Stimulated activated CD4-positive, alpha-beta T cell treated with anti-CD3 and anti-CD28 coated beads, Interleukin-2, amount 100 ng/mL, for 4 hours (primary cell): ENCODE data around the gene PSENEN.

Experiments used
- DNase-seq: peaks from one replicate; pipeline ENCODE4 v3.0.0-alpha.2; 2020; ENCODE audit warnings: low read depth

The PSENEN gene, protein sequence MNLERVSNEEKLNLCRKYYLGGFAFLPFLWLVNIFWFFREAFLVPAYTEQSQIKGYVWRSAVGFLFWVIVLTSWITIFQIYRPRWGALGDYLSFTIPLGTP

DNA sequence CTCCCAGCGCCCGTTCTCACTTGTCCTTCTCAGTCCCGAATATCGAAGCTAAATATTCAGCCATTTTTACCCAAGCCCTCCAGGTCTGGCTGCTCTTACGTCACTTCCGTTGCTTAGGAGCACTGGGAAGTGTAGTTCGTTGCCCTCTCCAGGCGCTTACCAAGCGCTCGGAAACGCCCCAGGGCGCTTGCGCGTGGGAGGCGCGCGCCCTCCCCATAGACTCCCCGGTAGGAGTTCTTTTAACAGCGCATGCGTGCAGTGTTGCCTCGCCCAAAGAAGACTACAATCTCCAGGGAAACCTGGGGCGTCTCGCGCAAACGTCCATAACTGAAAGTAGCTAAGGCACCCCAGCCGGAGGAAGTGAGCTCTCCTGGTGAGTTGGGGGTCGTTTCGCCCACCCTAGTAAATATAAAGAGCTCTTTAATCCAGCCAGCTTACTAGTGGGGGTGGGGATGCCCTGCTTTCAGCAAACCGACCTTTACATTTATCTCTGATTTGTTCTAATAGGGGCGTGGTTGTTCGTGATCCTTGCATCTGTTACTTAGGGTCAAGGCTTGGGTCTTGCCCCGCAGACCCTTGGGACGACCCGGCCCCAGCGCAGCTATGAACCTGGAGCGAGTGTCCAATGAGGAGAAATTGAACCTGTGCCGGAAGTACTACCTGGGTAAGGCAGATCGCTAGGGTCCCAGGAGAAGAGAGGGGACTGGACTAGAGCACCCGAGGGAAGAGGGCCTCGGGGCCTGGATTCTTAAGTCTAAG is at the start of gene PSENEN, which contains the start of gene U2AF1L4:
PSENEN (plus strand) TSS at position 324 of the 759 bp plus-strand sequence; CDS start at position 604, 280 bp downstream.
U2AF1L4 (minus strand) TSS at position 91 of the 759 bp plus-strand sequence; CDS start at position 64, 27 bp downstream.
- DNase-seq, result peak; percentile 95

DNA sequence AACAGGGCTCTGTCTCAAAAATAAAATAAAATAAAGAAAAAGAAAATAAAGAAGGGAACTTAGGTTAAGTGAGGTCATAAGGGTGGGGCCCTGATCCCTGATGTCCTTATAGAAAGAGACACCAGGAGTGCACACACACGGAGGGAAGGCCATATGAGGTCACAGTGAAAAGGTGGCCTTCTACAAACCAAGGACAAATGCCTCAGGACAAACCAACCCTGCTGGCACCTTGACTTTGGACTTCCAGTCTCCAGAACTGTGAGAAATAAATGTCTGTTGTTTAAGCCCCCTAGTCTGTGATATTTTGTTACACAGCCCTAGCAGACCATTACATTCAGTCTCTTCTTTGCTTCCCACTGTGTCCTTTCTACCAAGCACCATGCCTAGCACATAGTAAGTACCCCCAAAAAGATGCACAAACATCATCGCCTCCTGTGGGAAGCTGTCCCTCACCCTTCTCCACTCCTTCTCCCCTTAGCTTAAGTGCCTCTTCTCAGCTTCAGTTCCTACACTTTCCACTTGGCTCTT is 49.5 kb upstream of the PSENEN start:
- no peak for DNase-seq

DNA sequence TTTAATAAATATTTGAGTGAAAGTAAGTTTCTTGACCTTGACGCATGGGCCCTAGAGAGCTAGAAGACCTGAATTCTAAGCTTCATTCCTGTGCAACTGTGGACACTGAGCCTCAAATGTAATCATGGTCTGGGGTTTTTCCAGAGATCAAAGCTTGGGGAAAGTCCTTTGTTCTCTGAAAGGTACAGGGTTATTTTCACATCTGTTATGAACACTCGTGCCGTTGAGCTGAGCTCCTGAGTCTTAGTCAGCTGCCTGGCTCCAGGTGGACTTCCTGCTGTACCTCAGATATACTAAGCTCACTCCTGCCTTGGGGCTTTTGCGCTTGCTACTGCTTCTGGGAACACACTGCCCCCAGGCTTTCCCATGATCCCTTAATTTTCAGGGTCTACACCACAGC is 48.6 kb upstream of the PSENEN start:
- DNase-seq, result no peak

DNA sequence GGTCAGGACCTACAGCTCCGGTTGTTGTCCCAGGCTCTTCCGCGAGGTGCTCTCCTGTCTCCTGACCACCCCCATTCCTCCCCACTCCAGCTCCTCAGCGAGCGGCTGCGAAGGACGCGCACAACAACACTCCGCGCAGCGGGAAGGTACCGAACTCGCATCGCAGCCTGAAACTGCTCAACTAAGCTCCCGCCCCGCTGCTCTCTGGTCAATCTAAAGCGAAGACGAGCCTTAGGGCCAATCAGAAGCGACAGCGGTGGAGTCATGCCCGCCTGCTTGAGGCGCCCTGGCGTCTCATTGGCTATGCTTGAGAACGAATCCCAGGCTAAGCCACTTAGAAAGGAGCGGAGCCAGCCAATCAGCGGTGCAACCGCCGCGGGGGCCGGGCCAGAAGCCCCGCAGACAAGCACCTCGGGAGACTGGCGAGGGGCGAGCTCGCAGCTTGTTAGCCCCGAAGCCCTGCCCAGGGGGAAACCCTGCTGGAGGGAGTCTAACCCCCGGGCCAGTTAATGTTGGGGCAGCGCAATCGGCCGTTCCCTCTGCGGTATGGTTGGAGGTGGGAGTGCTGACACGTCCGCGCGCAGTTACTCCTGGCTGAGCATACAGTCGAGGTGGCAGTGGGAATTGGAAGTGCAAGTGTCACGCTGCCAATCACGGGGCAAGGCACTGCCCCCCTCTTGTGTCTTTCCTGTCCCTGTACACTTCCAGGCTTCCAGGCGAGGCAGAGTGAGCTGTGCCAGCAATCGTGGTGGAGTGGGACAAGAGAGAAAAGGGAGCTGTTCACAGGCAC is 43.0 kb upstream of the PSENEN start:
- peak; percentile 92 for DNase-seq

DNA sequence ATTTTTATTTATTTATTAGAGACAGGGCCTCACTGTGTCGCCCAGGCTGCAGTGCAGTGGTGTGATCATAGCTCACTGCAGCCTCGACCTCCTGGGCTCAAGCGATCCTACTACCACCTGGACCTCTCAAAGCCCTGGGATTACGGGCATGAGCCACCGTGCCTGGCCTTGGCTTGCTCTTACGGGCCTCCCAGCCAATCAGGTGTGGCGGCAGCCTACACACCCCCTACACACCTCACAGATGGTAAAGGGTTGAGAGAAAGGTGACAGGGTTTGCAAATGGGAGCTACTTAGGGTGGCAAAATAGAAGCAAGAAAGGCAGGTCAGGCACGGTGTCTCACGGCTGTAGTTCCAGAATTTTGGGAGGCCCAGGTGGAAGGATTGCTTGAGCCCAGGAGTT is 42.1 kb upstream of the PSENEN start:
- DNase-seq, result no peak

DNA sequence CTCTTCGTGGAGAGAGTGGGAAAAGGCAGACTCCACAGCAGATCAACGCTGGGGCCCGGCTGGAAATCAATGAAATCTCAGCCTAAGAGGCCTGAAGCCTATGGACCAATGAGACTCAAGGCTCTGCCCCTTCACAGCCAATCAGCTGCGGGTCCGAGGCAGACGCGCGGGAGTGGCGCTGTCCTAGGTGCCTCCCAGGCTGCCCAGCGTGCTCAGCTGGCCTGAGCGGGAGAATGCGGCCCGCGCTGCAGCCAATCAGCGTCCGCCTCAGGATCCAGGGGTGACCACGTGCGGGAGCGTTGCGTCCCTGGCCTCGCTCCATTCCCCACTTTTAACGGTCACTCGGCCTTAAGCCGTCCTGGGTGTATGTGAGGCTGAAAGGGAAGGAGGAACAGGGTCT is 41.2 kb upstream of the PSENEN start, which contains the start of gene ZBTB32:
ZBTB32 (plus strand) TSS at position 341 of the 400 bp plus-strand sequence. CDS start 10,069 bp downstream, outside the sequence.
- no peak for DNase-seq

DNA sequence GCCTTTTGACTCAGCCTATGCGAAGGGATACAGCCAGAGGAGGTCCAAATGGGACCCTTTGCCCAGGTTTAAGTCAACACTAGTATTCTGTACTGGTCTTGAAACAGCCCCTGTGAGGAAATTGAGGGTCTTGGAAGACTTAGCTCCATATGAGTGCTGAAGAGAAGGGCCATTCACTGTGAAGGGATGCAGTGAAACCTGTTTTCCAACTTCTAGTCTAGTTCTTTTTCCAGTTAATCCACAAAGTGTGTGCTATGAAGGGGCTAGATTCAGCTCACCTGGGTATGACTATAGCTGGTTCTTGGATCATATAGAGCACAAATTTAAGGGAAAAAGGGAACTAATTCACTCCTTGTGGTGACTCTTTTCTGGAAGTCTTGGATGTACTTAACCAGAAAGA is 37.1 kb upstream of the PSENEN start:
- DNase-seq, result no peak

DNA sequence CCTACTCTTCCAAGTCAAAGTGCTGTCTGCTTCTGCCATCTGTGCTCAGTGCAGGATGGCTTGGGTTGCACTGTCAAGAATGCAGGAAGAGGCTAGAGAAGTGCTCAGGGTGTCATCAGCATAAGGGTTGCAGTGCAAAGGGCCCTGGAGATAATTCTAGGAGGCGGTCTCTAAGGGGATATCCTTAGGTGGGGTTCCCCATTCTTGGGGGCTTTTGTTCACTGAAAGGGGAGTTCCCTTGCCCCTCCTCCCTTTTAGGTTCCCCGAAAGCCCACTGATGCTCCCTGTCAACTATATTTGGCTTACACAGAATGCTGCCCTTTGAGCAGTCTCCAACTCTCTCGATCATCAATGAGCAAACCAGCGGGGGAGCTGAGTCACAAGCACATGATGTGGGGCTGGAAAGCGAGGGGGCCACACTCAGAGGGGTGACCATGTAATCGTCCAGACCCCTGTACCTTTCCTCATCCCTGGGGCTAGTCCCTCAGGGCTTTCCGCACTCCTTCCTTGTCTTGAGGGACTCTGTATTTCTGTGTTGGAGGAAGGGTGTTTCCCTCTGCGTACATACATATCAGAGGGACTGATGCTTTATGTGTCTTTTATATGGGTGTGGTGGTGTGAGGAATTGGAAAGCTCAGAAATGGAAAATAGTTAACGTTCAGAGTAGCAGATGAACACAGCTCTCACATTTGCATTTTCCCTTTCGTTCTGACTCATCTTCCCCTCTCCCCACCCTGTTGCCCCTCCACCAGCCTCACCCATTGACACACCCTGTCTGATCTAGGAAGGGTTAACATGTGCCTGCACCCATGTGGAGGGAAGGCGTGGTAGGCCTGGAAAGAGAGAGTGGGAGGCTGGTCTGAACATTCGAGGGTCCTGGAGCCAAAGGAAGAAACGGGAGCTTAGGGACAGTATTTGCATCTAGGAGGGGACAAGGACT is 34.4 kb upstream of the PSENEN start:
- peak; percentile 60 for DNase-seq

DNA sequence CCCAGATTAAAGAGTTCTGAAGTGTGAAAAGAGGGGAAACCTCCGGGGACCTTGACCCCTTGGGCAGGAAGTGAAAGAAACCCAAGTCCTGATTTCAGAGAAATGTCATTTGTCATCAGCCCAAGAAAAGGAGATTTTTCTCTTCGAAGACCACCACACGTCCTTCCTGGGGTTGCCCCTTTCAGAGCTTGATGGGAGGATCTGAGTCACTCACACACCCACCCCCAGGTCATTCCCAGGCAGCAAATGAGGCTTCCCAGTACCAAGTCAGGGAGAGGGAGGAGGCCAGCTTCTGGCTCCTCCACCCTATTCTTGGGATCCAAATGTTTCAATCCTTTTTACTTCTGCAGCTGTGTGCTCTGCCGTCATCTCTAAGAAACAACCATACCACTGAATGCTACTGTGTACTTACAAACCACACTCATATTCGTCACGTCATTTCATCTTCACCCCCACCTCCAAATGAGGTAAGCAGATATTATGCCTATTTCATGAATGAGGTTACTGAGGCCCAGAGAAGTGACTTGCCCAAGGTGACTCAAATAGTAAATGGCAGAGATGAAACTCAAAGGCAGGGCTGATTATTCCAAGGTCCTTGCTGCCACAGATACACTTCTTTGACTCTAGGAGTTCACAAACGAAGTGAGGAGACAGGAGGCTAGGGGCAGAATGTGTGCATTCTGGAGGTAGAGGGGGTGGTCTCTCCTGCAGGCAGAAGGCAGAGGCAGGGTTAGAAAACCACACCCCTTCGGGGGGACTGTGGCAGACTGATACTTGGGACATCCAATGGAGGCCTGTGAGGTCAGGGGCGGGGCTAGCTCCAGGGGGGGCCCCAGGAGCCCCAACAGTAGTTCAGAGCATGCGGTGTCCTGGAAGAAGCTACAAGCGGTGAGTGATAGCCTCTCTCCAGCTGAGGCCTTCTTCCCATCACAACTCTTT is 32.6 kb upstream of the PSENEN start:
- DNase-seq, result peak; percentile 49

DNA sequence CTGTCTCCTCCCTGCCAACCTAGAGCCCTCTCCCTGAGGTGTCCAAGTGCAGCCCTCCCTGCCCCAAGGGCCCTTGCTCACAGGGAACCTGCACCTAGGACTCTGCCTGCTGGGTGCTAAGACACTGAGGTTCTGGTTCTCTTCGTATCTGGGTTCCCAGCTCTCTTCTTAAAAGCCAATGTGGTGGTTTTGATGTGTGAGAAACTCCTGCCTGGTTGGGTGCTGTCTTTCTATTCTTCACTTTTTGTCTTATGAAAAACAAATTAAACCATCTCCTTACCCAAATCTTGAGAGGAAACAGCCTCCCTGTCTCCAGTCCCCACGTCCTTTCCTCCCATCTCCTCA is 32.0 kb upstream of the PSENEN start:
- DNase-seq, result no peak

DNA sequence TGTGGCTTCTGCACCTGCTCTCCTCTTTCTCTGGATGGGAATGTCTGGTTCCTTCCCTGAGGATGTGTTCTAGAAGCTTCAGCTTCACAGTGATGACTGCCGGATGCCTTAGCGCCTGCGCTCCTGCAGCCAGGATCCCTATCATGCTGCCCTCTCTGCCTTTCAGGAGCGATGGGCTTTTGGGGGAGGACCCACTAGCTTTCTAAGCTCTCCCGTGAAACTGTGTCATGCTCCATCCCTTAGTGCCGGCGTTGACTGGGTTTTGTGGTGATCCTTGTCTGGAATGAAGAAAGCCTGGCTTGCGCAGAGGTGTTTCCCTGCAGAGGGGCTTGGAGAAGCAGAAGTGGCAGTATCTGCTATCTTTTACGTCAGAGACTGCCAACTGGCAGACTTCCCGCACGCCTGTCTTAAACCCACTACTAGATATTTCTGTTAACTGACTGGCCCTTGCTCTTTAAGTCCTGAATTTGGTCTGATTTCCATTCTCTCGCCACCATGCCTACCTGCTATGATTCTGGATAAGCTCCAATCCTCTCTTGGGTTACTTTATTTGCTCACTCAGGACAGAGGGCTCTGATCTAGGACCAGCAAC is 31.5 kb upstream of the PSENEN start:
- DNase-seq, result no peak

DNA sequence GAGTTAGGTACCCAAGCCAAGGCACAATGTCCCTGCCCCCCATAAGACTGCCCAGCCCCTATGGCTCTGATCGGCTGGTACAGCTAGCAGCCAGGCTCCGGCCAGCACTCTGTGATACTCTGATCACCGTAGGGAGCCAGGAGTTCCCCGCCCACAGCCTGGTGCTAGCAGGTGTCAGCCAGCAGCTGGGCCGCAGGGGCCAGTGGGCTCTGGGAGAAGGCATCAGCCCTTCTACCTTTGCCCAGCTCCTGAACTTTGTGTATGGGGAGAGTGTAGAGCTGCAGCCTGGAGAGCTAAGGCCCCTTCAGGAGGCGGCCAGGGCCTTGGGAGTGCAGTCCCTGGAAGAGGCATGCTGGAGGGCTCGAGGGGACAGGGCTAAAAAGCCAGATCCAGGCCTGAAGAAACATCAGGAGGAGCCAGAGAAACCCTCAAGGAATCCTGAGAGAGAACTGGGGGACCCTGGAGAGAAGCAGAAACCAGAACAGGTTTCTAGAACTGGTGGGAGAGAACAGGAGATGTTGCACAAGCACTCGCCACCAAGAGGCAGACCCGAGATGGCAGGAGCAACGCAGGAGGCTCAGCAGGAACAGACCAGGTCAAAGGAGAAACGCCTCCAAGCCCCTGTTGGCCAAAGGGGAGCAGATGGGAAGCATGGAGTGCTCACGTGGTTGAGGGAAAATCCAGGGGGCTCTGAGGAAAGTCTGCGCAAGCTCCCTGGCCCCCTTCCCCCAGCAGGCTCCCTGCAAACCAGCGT is 30.7 kb upstream of the PSENEN start:
- no peak for DNase-seq

DNA sequence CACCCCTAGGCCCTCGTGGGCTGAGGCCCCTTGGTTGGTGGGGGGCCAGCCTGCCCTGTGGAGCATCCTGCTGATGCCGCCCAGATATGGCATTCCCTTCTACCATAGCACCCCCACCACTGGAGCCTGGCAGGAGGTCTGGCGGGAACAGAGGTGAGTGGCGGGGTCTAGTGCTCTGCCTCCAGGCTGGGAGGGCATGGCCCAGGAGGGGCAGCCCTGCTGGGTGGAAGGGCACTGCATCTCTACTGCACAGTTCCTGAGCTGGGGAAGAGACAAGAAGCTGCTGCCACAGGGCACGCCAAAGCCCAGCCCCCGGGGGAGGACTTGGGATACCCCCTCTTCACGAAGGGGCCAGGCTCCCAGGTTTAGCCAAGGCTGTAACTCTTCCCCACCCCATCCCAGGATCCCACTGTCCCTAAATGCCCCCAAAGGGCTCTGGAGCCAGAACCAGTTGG is 30.1 kb upstream of the PSENEN start:
- DNase-seq, result no peak

DNA sequence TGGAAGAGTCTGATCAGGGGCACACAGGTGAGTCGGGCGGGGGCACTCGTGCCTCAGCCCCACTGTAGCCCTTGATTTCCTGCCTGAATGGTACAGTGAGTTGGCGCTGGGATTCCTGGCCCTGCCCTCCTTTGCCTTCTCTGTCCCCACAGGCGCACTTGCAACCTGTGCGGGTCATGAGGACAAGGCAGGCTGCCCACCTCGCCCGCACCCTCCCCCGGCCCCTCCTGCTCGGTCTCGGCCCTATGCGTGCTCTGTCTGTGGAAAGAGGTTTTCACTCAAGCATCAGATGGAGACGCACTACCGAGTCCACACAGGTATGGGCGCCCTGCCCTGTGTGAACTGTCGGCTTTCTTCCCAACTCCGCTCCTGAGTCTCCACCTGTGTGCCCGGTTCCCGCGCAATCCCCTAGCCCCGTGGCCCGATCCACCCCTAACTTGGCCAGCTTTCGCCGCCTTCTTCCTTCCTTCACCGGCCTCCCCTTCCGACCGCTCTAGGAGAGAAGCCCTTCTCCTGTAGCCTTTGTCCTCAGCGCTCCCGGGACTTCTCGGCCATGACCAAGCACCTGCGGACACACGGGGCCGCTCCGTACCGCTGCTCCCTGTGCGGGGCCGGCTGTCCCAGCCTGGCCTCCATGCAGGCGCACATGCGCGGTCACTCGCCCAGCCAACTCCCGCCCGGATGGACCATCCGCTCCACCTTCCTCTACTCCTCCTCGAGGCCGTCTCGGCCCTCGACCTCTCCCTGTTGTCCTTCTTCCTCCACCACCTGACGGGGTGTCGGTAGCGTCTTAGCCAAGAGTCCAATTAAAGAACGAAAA is 29.3 kb upstream of the PSENEN start:
- DNase-seq, result peak; percentile 18

DNA sequence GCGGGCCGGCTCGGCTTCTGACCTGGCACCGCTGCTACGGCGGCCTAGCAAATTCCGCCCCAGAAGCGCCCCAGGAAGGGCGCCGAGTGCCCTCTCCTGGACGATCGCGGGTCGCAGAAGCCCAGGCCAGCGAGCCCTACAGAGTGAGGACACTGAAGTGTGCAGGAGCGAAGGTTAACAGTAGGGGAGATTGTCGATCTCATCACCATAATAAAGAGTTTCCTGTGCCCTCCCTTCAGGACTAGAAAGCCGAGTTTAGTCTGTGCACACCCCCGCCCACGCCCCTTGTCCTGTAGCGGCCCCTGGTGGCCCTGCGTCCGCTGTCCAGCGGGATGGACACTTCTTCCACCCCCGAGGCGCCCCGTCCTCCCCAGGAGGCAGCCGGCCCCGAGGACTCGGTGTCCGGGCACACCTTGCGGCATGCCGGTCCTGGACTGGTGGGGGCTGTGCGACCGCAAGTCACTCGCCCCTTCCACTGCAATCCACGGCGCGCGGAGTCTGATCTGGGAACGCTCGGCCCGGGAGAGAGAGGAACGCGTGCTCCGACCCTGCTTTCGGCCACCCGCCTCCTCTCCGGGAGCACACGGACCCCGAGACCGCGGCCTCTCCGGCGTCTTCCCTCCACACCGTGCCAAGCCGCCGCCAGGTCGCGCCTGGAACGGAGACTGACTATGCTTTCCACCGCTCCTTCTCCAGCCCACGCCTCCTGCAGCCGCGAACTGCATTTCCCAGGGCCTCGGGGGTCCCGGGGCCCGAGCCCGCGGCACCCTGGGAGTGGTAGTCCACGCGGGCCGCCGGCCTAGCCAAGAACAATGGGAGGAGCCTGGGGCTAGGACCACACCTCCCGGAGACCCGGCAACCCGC is 28.4 kb upstream of the PSENEN start:
- peak; percentile 97 for DNase-seq

DNA sequence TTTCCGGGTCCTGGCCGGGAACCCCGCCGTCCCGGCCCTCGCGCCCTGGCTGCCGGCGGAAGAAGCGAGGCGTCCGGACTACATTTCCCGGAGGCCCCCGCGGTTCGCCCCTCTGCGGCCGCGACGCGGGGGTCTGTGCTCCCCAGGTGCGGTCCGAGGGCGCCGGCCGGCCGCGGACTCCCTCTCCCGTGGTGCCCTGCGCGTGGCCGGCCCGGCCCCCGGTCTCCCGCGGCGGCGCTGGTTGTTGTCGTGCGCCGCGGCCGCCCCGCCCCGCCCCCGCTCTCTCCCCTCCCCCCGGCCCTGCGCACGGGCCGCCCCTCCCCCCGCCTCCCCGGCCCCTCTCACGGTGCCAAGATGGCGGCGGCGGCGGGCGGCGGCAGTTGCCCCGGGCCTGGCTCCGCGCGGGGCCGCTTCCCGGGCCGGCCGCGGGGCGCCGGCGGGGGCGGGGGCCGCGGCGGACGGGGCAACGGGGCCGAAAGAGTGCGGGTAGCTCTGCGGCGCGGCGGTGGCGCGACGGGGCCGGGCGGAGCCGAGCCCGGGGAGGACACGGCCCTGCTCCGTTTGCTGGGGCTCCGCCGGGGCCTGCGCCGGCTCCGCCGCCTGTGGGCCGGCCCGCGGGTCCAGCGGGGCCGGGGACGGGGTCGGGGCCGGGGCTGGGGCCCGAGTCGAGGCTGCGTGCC is 27.6 kb upstream of the PSENEN start, which contains the start of gene KMT2B:
KMT2B (plus strand) TSS at position 339 of the 680 bp plus-strand sequence; CDS start at position 355, 16 bp downstream.
- no peak for DNase-seq
